CD14-positive monocyte (primary cell): Measurements from ENCODE around the gene MRTFA. TPM values are rescaled to one million over a fixed set of nuclear protein-coding genes. Genes with fewer than 3 reads are reported as not detected.

Experiments
- DNase-seq, 3 donors: peaks; one replicate each; pipeline ENCODE4 v3.0.0-alpha.2; 2011 to 2022
- H2AFZ ChIP-seq: 2 replicates; pipeline ENCODE4 v1.6.0; 2012; ENCODE audit warnings: mild to moderate bottlenecking, low read depth, low read length, inconsistent platforms; ENCODE audit not compliant: insufficient read depth, poor library complexity, severe bottlenecking
- H3K27ac ChIP-seq, 2 donors: 1 replicate in 1 of 2; 2 replicates in 1 of 2; pipeline ENCODE4 v1.5.1; 2012 to 2013; ENCODE audit warnings: low read length in 2 of 2, control low read depth in 1 of 2, inconsistent platforms in 1 of 2, low read depth in 1 of 2, mild to moderate bottlenecking in 1 of 2
- H3K27me3 ChIP-seq, 2 donors: one replicate each; pipeline versions ENCODE4 v1.6.0 to v1.6.1; 2011 to 2013; ENCODE audit warnings: low read length in 2 of 2; ENCODE audit not compliant: control insufficient read depth in 2 of 2, insufficient read depth in 2 of 2
- H3K36me3 ChIP-seq, 2 donors: replicated peaks in 1 of 2; 1 replicate in 1 of 2; 2 replicates in 1 of 2; pipeline versions ENCODE4 v1.5.1 to v1.6.1; 2012 to 2013; ENCODE audit warnings: low read length in 2 of 2, control low read depth in 1 of 2, inconsistent platforms in 1 of 2, mild to moderate bottlenecking in 1 of 2; ENCODE audit not compliant: insufficient read depth in 2 of 2, control insufficient read depth in 1 of 2
- H3K4me1 ChIP-seq, 2 donors: 1 replicate in 1 of 2; 2 replicates in 1 of 2; pipeline versions ENCODE4 v1.5.1 to v1.6.1; 2012 to 2013; ENCODE audit warnings: low read length in 2 of 2, control low read depth in 1 of 2, inconsistent platforms in 1 of 2, mild to moderate bottlenecking in 1 of 2, moderate library complexity in 1 of 2; ENCODE audit not compliant: insufficient read depth in 2 of 2, control insufficient read depth in 1 of 2
- H3K4me2 ChIP-seq: replicated peaks from 2 replicates; pipeline ENCODE3; 2012; ENCODE audit warnings: low read length, moderate library complexity, mild to moderate bottlenecking; ENCODE audit not compliant: poor library complexity, severe bottlenecking; ENCODE audit errors: extremely low read depth
- H3K4me3 ChIP-seq, 3 experiments: fragments of 200-600 bp in 1 of 3; sonication (generic) in 1 of 3; replicated peaks in 1 of 3; 1 replicate in 2 of 3; 2 replicates in 1 of 3; pipeline ENCODE4 v1.5.1; 2011 to 2013; ENCODE audit warnings: low read length in 3 of 3, mild to moderate bottlenecking in 3 of 3, control low read depth in 2 of 3, low read depth in 2 of 3, inconsistent platforms in 1 of 3, moderate library complexity in 1 of 3
- H3K79me2 ChIP-seq: 2 replicates; pipeline ENCODE4 v1.6.0; 2012; ENCODE audit warnings: mild to moderate bottlenecking, control low read depth, inconsistent platforms, low read length, moderate library complexity; ENCODE audit not compliant: insufficient read depth
- H3K9ac ChIP-seq: 2 replicates; pipeline ENCODE4 v1.6.0; 2017; ENCODE audit warnings: low read length, mild to moderate bottlenecking; ENCODE audit not compliant: insufficient read depth, poor library complexity, severe bottlenecking
- H3K9me3 ChIP-seq, 2 donors: replicated peaks in 1 of 2; 1 replicate in 1 of 2; 2 replicates in 1 of 2; pipeline versions ENCODE4 v1.5.1 to v1.6.1; 2012 to 2013; ENCODE audit warnings: low read length in 2 of 2, control low read depth in 1 of 2; ENCODE audit not compliant: control insufficient read depth in 1 of 2, insufficient read depth in 1 of 2
- H4K20me1 ChIP-seq: 2 replicates; pipeline ENCODE4 v1.6.0; 2012; ENCODE audit warnings: mild to moderate bottlenecking, low read length, control low read depth, moderate library complexity; ENCODE audit not compliant: insufficient read depth
- H3K27ac Mint-ChIP-seq, 7 donors: one replicate each; pipeline ENCODE4 v1.8.0; 2020; ENCODE audit warnings: mild to moderate bottlenecking in 7 of 7, mixed read lengths in 7 of 7, moderate library complexity in 6 of 7, inconsistent platforms in 2 of 7
- H3K27me3 Mint-ChIP-seq, 3 donors: one replicate each; pipeline ENCODE4 v1.8.0; 2021 to 2022; ENCODE audit warnings: low read depth in 3 of 3, mild to moderate bottlenecking in 3 of 3, mixed read lengths in 3 of 3, moderate library complexity in 3 of 3, inconsistent platforms in 1 of 3
- H3K36me3 Mint-ChIP-seq, 2 donors: one replicate each; pipeline ENCODE4 v1.8.0; 2020; ENCODE audit warnings: mixed read lengths in 2 of 2, inconsistent platforms in 1 of 2, mild to moderate bottlenecking in 1 of 2
- H3K4me1 Mint-ChIP-seq: one replicate; pipeline ENCODE4 v1.8.0; 2020; ENCODE audit warnings: mild to moderate bottlenecking, mixed read lengths
- H3K4me3 Mint-ChIP-seq, 2 donors: one replicate each; pipeline ENCODE4 v1.8.0; 2020; ENCODE audit warnings: mild to moderate bottlenecking in 2 of 2, mixed read lengths in 2 of 2, moderate library complexity in 1 of 2
- H3K9me3 Mint-ChIP-seq, 7 donors: one replicate each; pipeline ENCODE4 v1.8.0; 2020 to 2022; ENCODE audit warnings: mixed read lengths in 7 of 7, mild to moderate bottlenecking in 6 of 7, moderate library complexity in 6 of 7, inconsistent platforms in 2 of 7
- WGBS: methylation state at CpG from one replicate; pipeline ENCODE4 v1.1.5; 2013; ENCODE audit warnings: missing lambda C conversion rate; ENCODE audit not compliant: insufficient coverage; 5-methylcytosine and 5-hydroxymethylcytosine counted together
- intact Hi-C, 2 donors: fragments of 100-400 bp; cut with micrococcal nuclease; formaldehyde crosslinking; loops; one replicate each; pipeline versions ENCODE4 v1.15.0 to v1.15.1; 2023
- polyA plus RNA-seq, 3 donors: library from polyadenylated mRNA; depleted of rRNA in 1 of 3; unstranded in 2 of 3; stranded (reverse) in 1 of 3; fragments of 300-500 nt in 2 of 3; fragments of >200 nt in 1 of 3; fragmentation: Illumina TruSeq in 2 of 3; gene quantifications; 1 replicate in 2 of 3; 2 replicates in 1 of 3; pipeline ENCODE4 v1.2.3, GENCODE V29; 2012 to 2021
- TF ChIP-seq, protein P1 (sequence below): fragments of 200-600 bp; IDR thresholded peaks from one replicate; pipeline ENCODE4 v1.8.0; 2022; ENCODE audit warnings: antibody characterized with exemption, mild to moderate bottlenecking

MRTFA gene
- polyA plus RNA-seq, 3 donors, result 14.1 to 33.8 (median 18.9) TPM

DNA sequence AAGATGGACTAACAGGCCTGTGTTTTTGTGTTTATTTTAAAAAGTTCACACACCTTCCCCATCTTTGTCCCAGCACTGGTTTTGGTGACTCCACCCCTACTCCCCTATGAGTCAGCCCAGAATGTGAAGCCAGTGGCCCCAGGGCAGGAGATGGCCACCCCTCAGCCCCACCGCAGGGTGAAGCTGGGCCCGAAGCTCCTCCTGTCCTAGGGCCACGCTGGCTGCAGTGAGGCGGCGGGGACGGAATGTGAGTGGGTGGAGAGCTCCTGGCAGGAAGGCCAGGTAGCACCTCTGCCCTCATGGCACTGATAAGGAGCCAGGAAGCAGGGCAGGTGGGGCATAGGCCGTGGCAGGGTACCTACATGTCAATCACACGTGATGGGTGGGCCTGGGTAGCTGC, 226.2 kb downstream of the MRTFA start:
- Histone ChIP-seq H3K27ac (peak overlapping the region; percentile 14 to 77), H3K27me3 (no peaks in the 10 kb centered on the region), H4K20me1 (peaks cover 100% of the 10 kb centered on the region), H3K9me3 (no peaks in the 10 kb centered on the region), H3K79me2 (peaks cover 51% of the 10 kb centered on the region), H3K4me3 (no peak overlapping the region), H3K9ac (no peak overlapping the region), H2AFZ (no peak overlapping the region), H3K4me2 (no peak overlapping the region), H3K4me1 (peaks cover 32 to 38% of the 10 kb centered on the region in 2 donors), H3K36me3 (peaks cover 79 to 88% of the 10 kb centered on the region in 2 donors)
- no peak for DNase-seq
- Mint-ChIP-seq H3K4me3 (no peak overlapping the region), H3K36me3 (peaks cover 61 to 86% of the 10 kb centered on the region in 2 donors), H3K27ac (peak overlapping the region in 2 of 7 donors; percentile 48 to 54), H3K27me3 (no peaks in the 10 kb centered on the region), H3K4me1 (peaks cover 32% of the 10 kb centered on the region), H3K9me3 (peaks cover 0 to 2% (median 0%) of the 10 kb centered on the region in 7 donors)
- 97% methylated on average over 6 of the region's 8 CpGs for WGBS
- intact Hi-C loops, result no loop called here
- TF ChIP-seq, protein P1, sequence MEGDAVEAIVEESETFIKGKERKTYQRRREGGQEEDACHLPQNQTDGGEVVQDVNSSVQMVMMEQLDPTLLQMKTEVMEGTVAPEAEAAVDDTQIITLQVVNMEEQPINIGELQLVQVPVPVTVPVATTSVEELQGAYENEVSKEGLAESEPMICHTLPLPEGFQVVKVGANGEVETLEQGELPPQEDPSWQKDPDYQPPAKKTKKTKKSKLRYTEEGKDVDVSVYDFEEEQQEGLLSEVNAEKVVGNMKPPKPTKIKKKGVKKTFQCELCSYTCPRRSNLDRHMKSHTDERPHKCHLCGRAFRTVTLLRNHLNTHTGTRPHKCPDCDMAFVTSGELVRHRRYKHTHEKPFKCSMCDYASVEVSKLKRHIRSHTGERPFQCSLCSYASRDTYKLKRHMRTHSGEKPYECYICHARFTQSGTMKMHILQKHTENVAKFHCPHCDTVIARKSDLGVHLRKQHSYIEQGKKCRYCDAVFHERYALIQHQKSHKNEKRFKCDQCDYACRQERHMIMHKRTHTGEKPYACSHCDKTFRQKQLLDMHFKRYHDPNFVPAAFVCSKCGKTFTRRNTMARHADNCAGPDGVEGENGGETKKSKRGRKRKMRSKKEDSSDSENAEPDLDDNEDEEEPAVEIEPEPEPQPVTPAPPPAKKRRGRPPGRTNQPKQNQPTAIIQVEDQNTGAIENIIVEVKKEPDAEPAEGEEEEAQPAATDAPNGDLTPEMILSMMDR, result no peak

DNA sequence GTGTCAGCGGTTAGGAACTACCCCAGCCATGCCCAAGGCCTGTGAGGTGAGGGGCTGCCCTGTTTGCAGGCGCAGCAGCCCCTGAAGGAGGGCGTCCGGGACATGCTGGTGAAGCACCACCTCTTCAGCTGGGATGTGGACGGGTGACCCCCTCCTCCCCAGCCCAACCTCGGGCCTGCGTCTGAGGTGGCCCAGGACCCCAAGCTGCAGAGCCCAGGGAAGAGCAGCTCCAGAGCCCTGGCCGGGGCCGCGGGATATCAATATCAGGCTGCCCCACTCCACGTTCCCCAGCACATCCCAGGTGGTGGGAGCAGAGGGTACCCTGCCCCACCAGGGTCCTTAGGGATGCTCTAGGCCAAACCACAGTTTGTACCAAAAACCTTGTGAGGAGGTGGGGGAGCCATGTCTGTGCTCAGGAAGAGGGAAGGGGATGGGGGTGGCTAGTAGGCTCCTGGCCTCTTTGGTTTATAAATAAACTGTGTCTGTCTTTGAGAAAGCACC, 226.9 kb downstream of the MRTFA start:
- H3K9ac ChIP-seq, result no peak overlapping the region
- no peak for DNase-seq
- WGBS, result 96% methylated on average over 6 of the region's 11 CpGs
- Mint-ChIP-seq H3K27ac (no peak overlapping the region), H3K27me3 (no peaks in the 10 kb centered on the region), H3K4me1 (peaks cover 26% of the 10 kb centered on the region), H3K9me3 (peaks cover 0 to 2% (median 0%) of the 10 kb centered on the region in 7 donors), H3K36me3 (peaks cover 61 to 84% of the 10 kb centered on the region in 2 donors), H3K4me3 (no peak overlapping the region)
- H3K4me2 ChIP-seq, result no peak overlapping the region
- H4K20me1 ChIP-seq, result peaks cover 100% of the 10 kb centered on the region
- H3K36me3 ChIP-seq, result peaks cover 82 to 88% of the 10 kb centered on the region in 2 donors
- peaks cover 45% of the 10 kb centered on the region for H3K79me2 ChIP-seq
- peaks cover 26 to 32% of the 10 kb centered on the region in 2 donors for H3K4me1 ChIP-seq
- peak overlapping the region in 1 of 2 donors; percentile 77 for H3K27ac ChIP-seq
- no peaks in the 10 kb centered on the region for H3K9me3 ChIP-seq
- no peaks in the 10 kb centered on the region for H3K27me3 ChIP-seq
- H3K4me3 ChIP-seq, result no peak overlapping the region
- intact Hi-C loops, result no loop called here
- H2AFZ ChIP-seq, result no peak overlapping the region
- TF ChIP-seq, protein P1, result no peak
